IMR-90 (cell line): ENCODE data around the gene ANTXR1. TPM values are rescaled to one million over a fixed set of nuclear protein-coding genes. Genes with fewer than 3 reads are reported as not detected.

Experiments
- ATAC-seq: fragments of 200-7000 bp; cut with Tn5 transposase; 2 replicates; pipeline ENCODE4 v1.9.1; 2020; ENCODE audit warnings: low read depth, mild to moderate bottlenecking, moderate library complexity
- BruUV-seq: library from RNA; stranded (reverse); fragments of 400-500 nt; replicated peaks from 2 replicates; lab custom pipeline; 2021; lab: Mats Ljungman, UMichigan
- CTCF ChIA-PET: fragments of 300-600 bp; formaldehyde crosslinking; extraction: SDS; loops from one replicate; lab custom pipeline; 2021; ENCODE audit warnings: antibody characterized with exemption; lab: Yijun Ruan, JAX
- POLR2A ChIA-PET: fragments of 300-600 bp; sonication (Branson Sonifier 250); formaldehyde crosslinking; loops from one replicate; lab custom pipeline; 2022; ENCODE audit warnings: antibody characterized with exemption; ENCODE audit not compliant: unreplicated experiment; lab: Charles Lee
- DNase-seq: peaks from one replicate; pipeline ENCODE4 v3.0.0; 2013
- H2AFZ ChIP-seq: replicated peaks from 2 replicates; pipeline ENCODE3; 2013; ENCODE audit warnings: low read length, mild to moderate bottlenecking; ENCODE audit not compliant: poor library complexity
- H2AK5ac ChIP-seq: 2 replicates; pipeline ENCODE4 v1.6.1; 2013; ENCODE audit warnings: low read depth, low read length, inconsistent platforms
- H2AK9ac ChIP-seq: replicated peaks from 2 replicates; pipeline ENCODE3; 2013; ENCODE audit warnings: mild to moderate bottlenecking, low read depth, low read length, moderate library complexity; ENCODE audit not compliant: poor library complexity
- H2BK120ac ChIP-seq: 2 replicates; pipeline ENCODE4 v1.6.1; 2013; ENCODE audit warnings: low read depth, low read length, inconsistent platforms
- H2BK15ac ChIP-seq: 3 replicates; pipeline ENCODE4 v1.6.1; 2013; ENCODE audit warnings: low read depth, low read length, inconsistent platforms
- H2BK20ac ChIP-seq: 2 replicates; pipeline ENCODE4 v1.6.1; 2013; ENCODE audit warnings: low read depth, mild to moderate bottlenecking, inconsistent platforms, low read length, moderate library complexity
- H2BK5ac ChIP-seq: 2 replicates; pipeline ENCODE4 v1.6.1; 2013; ENCODE audit warnings: mild to moderate bottlenecking, low read depth, low read length, inconsistent platforms; ENCODE audit not compliant: poor library complexity, severe bottlenecking
- H3K14ac ChIP-seq: replicated peaks from 2 replicates; pipeline ENCODE4 v1.6.1; 2013; ENCODE audit warnings: low read depth, low read length, inconsistent platforms
- H3K18ac ChIP-seq: 2 replicates; pipeline ENCODE4 v1.6.1; 2013; ENCODE audit warnings: low read depth, low read length, control low read depth
- H3K23ac ChIP-seq: 2 replicates; pipeline ENCODE4 v1.6.1; 2013; ENCODE audit warnings: low read depth, low read length, inconsistent platforms
- H3K27ac ChIP-seq: 2 replicates; pipeline ENCODE4 v1.5.1; 2013; ENCODE audit warnings: mild to moderate bottlenecking, control low read depth, low read length; ENCODE audit not compliant: insufficient read depth
- H3K27me3 ChIP-seq: 2 replicates; pipeline ENCODE4 v1.6.1; 2013; ENCODE audit warnings: low read length; ENCODE audit not compliant: control insufficient read depth, insufficient read depth
- H3K36me3 ChIP-seq: 2 replicates; pipeline ENCODE4 v1.6.1; 2013; ENCODE audit warnings: low read length, mixed read lengths; ENCODE audit not compliant: control insufficient read depth, insufficient read depth
- H3K4ac ChIP-seq: 2 replicates; pipeline ENCODE4 v1.6.1; 2013; ENCODE audit warnings: low read depth, low read length, inconsistent platforms
- H3K4me1 ChIP-seq: 2 replicates; pipeline ENCODE4 v1.6.1; 2013; ENCODE audit warnings: low read length, mixed read lengths; ENCODE audit not compliant: control insufficient read depth, insufficient read depth
- H3K4me2 ChIP-seq: 2 replicates; pipeline ENCODE4 v1.6.1; 2013; ENCODE audit warnings: low read depth, mild to moderate bottlenecking, control low read depth, low read length, moderate library complexity
- H3K4me3 ChIP-seq: 2 replicates; pipeline ENCODE4 v1.5.1; 2013; ENCODE audit warnings: low read depth, mild to moderate bottlenecking, control low read depth, low read length, moderate library complexity; ENCODE audit not compliant: insufficient read depth
- H3K56ac ChIP-seq: 2 replicates; pipeline ENCODE4 v1.6.1; 2013; ENCODE audit warnings: low read length, inconsistent platforms; ENCODE audit not compliant: insufficient read depth; ENCODE audit errors: extremely low read depth
- H3K79me1 ChIP-seq, 2 experiments: 2 replicates each; pipeline ENCODE4 v1.6.1; 2013; ENCODE audit warnings: low read length in 2 of 2, inconsistent platforms in 1 of 2, low read depth in 1 of 2
- H3K9ac ChIP-seq: 2 replicates; pipeline ENCODE4 v1.6.1; 2013; ENCODE audit warnings: low read depth, low read length, control low read depth
- H3K9me1 ChIP-seq: 2 replicates; pipeline ENCODE4 v1.6.1; 2013; ENCODE audit warnings: low read length, inconsistent platforms; ENCODE audit not compliant: insufficient read depth
- H3K9me3 ChIP-seq: 2 replicates; pipeline ENCODE4 v1.6.1; 2013; ENCODE audit warnings: low read length; ENCODE audit not compliant: control insufficient read depth, insufficient read depth
- H4K20me1 ChIP-seq: 2 replicates; pipeline ENCODE4 v1.6.1; 2013; ENCODE audit warnings: low read length, inconsistent platforms; ENCODE audit not compliant: insufficient read depth
- H4K5ac ChIP-seq: 2 replicates; pipeline ENCODE4 v1.6.1; 2013; ENCODE audit warnings: mild to moderate bottlenecking, low read depth, low read length, control low read depth
- H4K8ac ChIP-seq, 2 experiments: 2 replicates each; pipeline ENCODE4 v1.6.1; 2013; ENCODE audit warnings: low read depth in 2 of 2, low read length in 2 of 2, control low read depth in 1 of 2, inconsistent platforms in 1 of 2
- H4K91ac ChIP-seq: 2 replicates; pipeline ENCODE4 v1.6.1; 2013; ENCODE audit warnings: low read depth, low read length, inconsistent platforms; ENCODE audit not compliant: insufficient read depth
- BHLHE40 ChIP-seq: fragments of 150-350 bp; IDR thresholded peaks from 2 replicates; pipeline ENCODE4 v1.6.1; 2016; ENCODE audit warnings: mild to moderate bottlenecking, low read depth, low read length
- CEBPB ChIP-seq: IDR thresholded peaks from 2 replicates; pipeline ENCODE4 v1.6.1; 2012; ENCODE audit warnings: low read depth, low read length, improper control_type of control experiment
- CHD1 ChIP-seq: IDR thresholded peaks from 2 replicates; pipeline ENCODE4 v1.6.1; 2012; ENCODE audit warnings: low read depth, low read length, improper control_type of control experiment
- CTCF ChIP-seq: conservative IDR thresholded peaks from 2 replicates; pipeline ENCODE4 v1.5.1; 2012; ENCODE audit warnings: mild to moderate bottlenecking, low read depth, low read length, improper control_type of control experiment
- ELK1 ChIP-seq: fragments of 150-350 bp; IDR thresholded peaks from 2 replicates; pipeline ENCODE4 v1.6.1; 2016; ENCODE audit warnings: low read depth, mild to moderate bottlenecking, low read length, moderate library complexity, borderline replicate concordance
- FOS ChIP-seq: fragments of 150-350 bp; IDR thresholded peaks from 2 replicates; pipeline ENCODE4 v1.6.1; 2016; ENCODE audit warnings: low read depth, low read length
- MAFK ChIP-seq: IDR thresholded peaks from 2 replicates; pipeline ENCODE4 v1.6.1; 2012; ENCODE audit warnings: low read depth, low read length, improper control_type of control experiment
- MAZ ChIP-seq: IDR thresholded peaks from 2 replicates; pipeline ENCODE4 v1.6.1; 2012; ENCODE audit warnings: low read depth, mild to moderate bottlenecking, low read length, improper control_type of control experiment, moderate library complexity, borderline replicate concordance
- MXI1 ChIP-seq: IDR thresholded peaks from 2 replicates; pipeline ENCODE4 v1.6.1; 2012; ENCODE audit warnings: low read depth, mild to moderate bottlenecking, low read length, moderate library complexity, borderline replicate concordance
- NFE2L2 ChIP-seq: fragments of 150-350 bp; IDR thresholded peaks from 2 replicates; pipeline ENCODE4 v1.6.1; 2016; ENCODE audit warnings: low read depth, mild to moderate bottlenecking, low read length
- POLR2A ChIP-seq: IDR thresholded peaks from 2 replicates; pipeline ENCODE4 v1.6.1; 2012; ENCODE audit warnings: mild to moderate bottlenecking, low read depth, low read length
- RAD21 ChIP-seq: IDR thresholded peaks from 2 replicates; pipeline ENCODE4 v1.6.1; 2012; ENCODE audit warnings: low read length, improper control_type of control experiment
- RFX5 ChIP-seq: IDR thresholded peaks from 2 replicates; pipeline ENCODE4 v1.8.0; 2012; ENCODE audit warnings: low read depth, mild to moderate bottlenecking, low read length, moderate library complexity
- SMC3 ChIP-seq: fragments of 150-350 bp; IDR thresholded peaks from 2 replicates; pipeline ENCODE4 v1.6.1; 2016; ENCODE audit warnings: low read depth, mild to moderate bottlenecking, antibody characterized with exemption, low read length, moderate library complexity
- USF2 ChIP-seq: fragments of 150-350 bp; IDR thresholded peaks from 2 replicates; pipeline ENCODE4 v1.6.1; 2017; ENCODE audit warnings: mild to moderate bottlenecking, antibody characterized with exemption, low read length, low read depth
- WGBS, 2 experiments: methylation state at CpG; one replicate each; pipeline versions ENCODE4 v1.1.5 to v1.1.7; 2013; ENCODE audit warnings: missing lambda C conversion rate in 2 of 2; ENCODE audit not compliant: insufficient read length in 1 of 2; ENCODE audit errors: extremely low coverage in 2 of 2; 5-methylcytosine and 5-hydroxymethylcytosine counted together
- dilution Hi-C: fragments of 300-500 bp; cut with HindIII; formaldehyde crosslinking; loops from one replicate; pipeline ENCODE4 v1.14.3; 2018; ENCODE audit warnings: low sequenced_read_pairs; ENCODE audit not compliant: unreplicated experiment
- in situ Hi-C: fragments of 300-500 bp; cut with MboI; formaldehyde crosslinking; loops from 3 replicates; pipeline ENCODE4 v1.14.3; 2019; ENCODE audit warnings: low sequenced_read_pairs, inconsistent platforms, mixed read lengths
- intact Hi-C: fragments of 100-400 bp; cut with micrococcal nuclease; formaldehyde crosslinking; loops from 2 replicates; pipeline ENCODE4 v1.10.0; 2022
- polyA plus RNA-seq, 3 experiments: library from polyadenylated mRNA; depleted of rRNA; stranded (reverse); fragments of >200 nt; gene quantifications; 2 replicates each; pipeline ENCODE4 v1.2.3, GENCODE V29; 2012; ENCODE audit warnings: low replicate concordance in 1 of 3
- total RNA-seq: library from RNA; depleted of rRNA; stranded (reverse); fragments of >200 nt; gene quantifications from 2 replicates; pipeline ENCODE4 v1.2.3, GENCODE V29; 2012

The ANTXR1 gene
- total and polyA plus RNA-seq, 2 of the 4 experiments (the other 2 are of a cell fraction) = 27.2 to 36.9 TPM

GRCh38 chr2:69248232-69248631 lies 235.3 kb downstream of the ANTXR1 start:
- no peaks in the 10 kb centered on the region for H4K20me1 ChIP-seq
- in situ Hi-C loops (no loop called here), dilution Hi-C loops (no loop called here), intact Hi-C loops (no loop called here)
- H3K23ac ChIP-seq = no peak overlapping the region
- no peak overlapping the region for H2AFZ ChIP-seq
- 0 out of 4 replicates have a peak overlapping the region, but pooled peaks of 1 of the 2 experiments have one; percentile 36 for H4K8ac ChIP-seq
- peak overlapping the region; percentile 62; the same call in 1 of the 2 replicates for H3K18ac ChIP-seq
- peak overlapping the region; percentile 37; the same call in 1 of the 2 replicates for H3K4ac ChIP-seq
- H2AK9ac ChIP-seq = no peak overlapping the region
- H3K27me3 ChIP-seq = no peaks in the 10 kb centered on the region
- peaks cover 10 to 43% of the 10 kb centered on the region in 2 experiments; a peak in 3 of 4 replicates for H3K79me1 ChIP-seq
- peaks cover 41% of the 10 kb centered on the region for H3K36me3 ChIP-seq
- ChIA-PET POLR2A (no interaction called here), CTCF (no interaction called here)
- WGBS, 2 experiments = no CpG with 5 or more reads among the region's 4 CpGs
- no peak overlapping the region for H3K27ac ChIP-seq
- H3K9me1 ChIP-seq = peaks cover 24% of the 10 kb centered on the region
- H3K9ac ChIP-seq = no peak overlapping the region
- no peak overlapping the region; the same call in 1 of the 2 replicates for H4K91ac ChIP-seq
- BruUV-seq = TSS peak; percentile 46
- peak overlapping the region; percentile 8; the same call in 1 of the 2 replicates for H2BK120ac ChIP-seq
- no peak overlapping the region for H2AK5ac ChIP-seq
- H2BK15ac ChIP-seq = 0 out of 3 replicates have a peak overlapping the region, but pooled peaks have one; percentile 46
- no peak overlapping the region for H2BK5ac ChIP-seq
- H3K14ac ChIP-seq = 0 out of 2 replicates have a peak overlapping the region, but pooled peaks have one; percentile 26
- peak overlapping the region; percentile 34; the same call in 1 of the 2 replicates for H2BK20ac ChIP-seq
- TF ChIP-seq ELK1 (no peak), SMC3 (no peak), FOS (no peak), CEBPB (no peak), CTCF (no peak), POLR2A (no peak), NFE2L2 (no peak), CHD1 (no peak), USF2 (no peak), MXI1 (no peak), RFX5 (no peak), MAZ (no peak), MAFK (no peak), BHLHE40 (no peak), RAD21 (no peak)
- H3K4me2 ChIP-seq = no peak overlapping the region
- DNase-seq (no peak), ATAC-seq (no peak)
- H4K5ac ChIP-seq = 0 out of 2 replicates have a peak overlapping the region, but pooled peaks have one; percentile 40
- H3K4me1 ChIP-seq = peaks cover 26% of the 10 kb centered on the region
- H3K56ac ChIP-seq = no peak overlapping the region
- no peak overlapping the region for H3K4me3 ChIP-seq
- no peaks in the 10 kb centered on the region for H3K9me3 ChIP-seq
